ENCODE data around the gene VSIR. TPM values are rescaled to one million over a fixed set of nuclear protein-coding genes. Genes with fewer than 3 reads are reported as not detected.

The VSIR gene
- total RNA-seq, 1 experiment from 2014 or later, result 18.5 TPM

DNA sequence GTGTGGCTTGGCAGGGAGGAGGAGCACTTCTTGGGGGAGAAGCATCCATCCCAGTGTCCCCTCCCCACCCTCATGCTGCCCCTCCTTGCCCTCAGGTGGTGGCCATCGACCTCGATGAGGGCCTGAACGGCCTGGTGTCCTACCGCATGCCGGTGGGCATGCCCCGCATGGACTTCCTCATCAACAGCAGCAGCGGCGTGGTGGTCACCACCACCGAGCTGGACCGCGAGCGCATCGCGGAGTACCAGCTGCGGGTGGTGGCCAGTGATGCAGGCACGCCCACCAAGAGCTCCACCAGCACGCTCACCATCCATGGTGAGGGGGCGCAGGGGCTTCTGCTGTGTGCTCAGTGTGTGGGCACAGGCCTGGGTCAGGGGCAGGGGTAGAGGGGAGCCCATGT, 68.5 kb downstream of the VSIR start:
- Histone ChIP-seq H3K36me3 (ENCODE audit: control insufficient read depth in 1 of 2, insufficient read depth in 2 of 2, low read length in 2 of 2) (no peaks in the 10 kb centered on the region), H3K4me2 (ENCODE audit: low read length) (no peak overlapping the region), H3K4me1 (ENCODE audit: control insufficient read depth in 1 of 2, insufficient read depth in 2 of 2, low read length in 2 of 2) (0 out of 4 replicates have a peak, but pooled peaks cover 0 to 4% of the 10 kb centered on the region in 2 experiments), H3K27me3 (ENCODE audit: insufficient read depth, low read length) (no peaks in the 10 kb centered on the region), H4K20me1 (ENCODE audit: insufficient read depth) (no peaks in the 10 kb centered on the region), H3K4me3 (replicated peaks in 1 of 2; ENCODE audit: low read depth in 1 of 2, low read length in 2 of 2) (no peak overlapping the region), H3K9me2 (ENCODE audit: insufficient read depth) (no peaks in the 10 kb centered on the region), H3K27ac (ENCODE audit: low read depth, low read length) (no peak overlapping the region), H3K9me3 (ENCODE audit: control insufficient read depth in 1 of 2, insufficient read depth in 1 of 2, low read depth in 1 of 2, low read length in 2 of 2) (no peaks in the 10 kb centered on the region), H3K79me2 (ENCODE audit: insufficient read depth, low read length) (no peaks in the 10 kb centered on the region), H2AFZ (ENCODE audit: low read depth, low read length, poor library complexity, severe bottlenecking) (no peak overlapping the region), H3K9ac (ENCODE audit: low read length) (no peak overlapping the region)
- ChIA-PET POLR2A (no interaction called here), RAD21 (ENCODE audit: low non-redundant PET in 1 of 2, low total read pairs in 2 of 2, uncharacterized antibody in 2 of 2, unreplicated experiment in 2 of 2) (no interaction called here), CTCF (interaction anchor here (0.6 to 5.2 kb wide), 3 partner anchors 7 to 388 kb away, joined by 3 to 57 read pairs (median 7); no protein-coding TSS in a partner anchor)
- intact Hi-C loops (cut with micrococcal nuclease), result no loop called here
- ATAC-seq (no peak), DNase-seq (ENCODE audit: low read depth, low spot score) (no peak)
- TF ChIP-seq CEBPB (IDR thresholded peaks at IDR 0.05; ENCODE audit: low read depth), result no peak
- TF ChIP-seq SP1 (IDR thresholded peaks at IDR 0.05; ENCODE audit: low read depth), result no peak
- no peak for TF ChIP-seq JUND (IDR thresholded peaks at IDR 0.05)
- TF ChIP-seq ELF1 (IDR thresholded peaks at IDR 0.05; ENCODE audit: borderline replicate concordance, low read depth), result no peak
- no peak for TF ChIP-seq FOSL1 (IDR thresholded peaks at IDR 0.05; ENCODE audit: low read depth)
- TF ChIP-seq POLR2A (IDR thresholded peaks at IDR 0.05; ENCODE audit: borderline replicate concordance, extremely low read depth, insufficient read depth, insufficient read length), result no peak
- TF ChIP-seq, protein P1, sequence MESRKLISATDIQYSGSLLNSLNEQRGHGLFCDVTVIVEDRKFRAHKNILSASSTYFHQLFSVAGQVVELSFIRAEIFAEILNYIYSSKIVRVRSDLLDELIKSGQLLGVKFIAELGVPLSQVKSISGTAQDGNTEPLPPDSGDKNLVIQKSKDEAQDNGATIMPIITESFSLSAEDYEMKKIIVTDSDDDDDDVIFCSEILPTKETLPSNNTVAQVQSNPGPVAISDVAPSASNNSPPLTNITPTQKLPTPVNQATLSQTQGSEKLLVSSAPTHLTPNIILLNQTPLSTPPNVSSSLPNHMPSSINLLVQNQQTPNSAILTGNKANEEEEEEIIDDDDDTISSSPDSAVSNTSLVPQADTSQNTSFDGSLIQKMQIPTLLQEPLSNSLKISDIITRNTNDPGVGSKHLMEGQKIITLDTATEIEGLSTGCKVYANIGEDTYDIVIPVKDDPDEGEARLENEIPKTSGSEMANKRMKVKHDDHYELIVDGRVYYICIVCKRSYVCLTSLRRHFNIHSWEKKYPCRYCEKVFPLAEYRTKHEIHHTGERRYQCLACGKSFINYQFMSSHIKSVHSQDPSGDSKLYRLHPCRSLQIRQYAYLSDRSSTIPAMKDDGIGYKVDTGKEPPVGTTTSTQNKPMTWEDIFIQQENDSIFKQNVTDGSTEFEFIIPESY (IDR thresholded peaks at IDR 0.05; ENCODE audit: extremely low read depth, insufficient replicate concordance, low read length), result no peak
- TF ChIP-seq SIN3A (IDR thresholded peaks at IDR 0.05; ENCODE audit: low read depth), result no peak
- no TSS peak for BruUV-seq (replicated peaks)

DNA sequence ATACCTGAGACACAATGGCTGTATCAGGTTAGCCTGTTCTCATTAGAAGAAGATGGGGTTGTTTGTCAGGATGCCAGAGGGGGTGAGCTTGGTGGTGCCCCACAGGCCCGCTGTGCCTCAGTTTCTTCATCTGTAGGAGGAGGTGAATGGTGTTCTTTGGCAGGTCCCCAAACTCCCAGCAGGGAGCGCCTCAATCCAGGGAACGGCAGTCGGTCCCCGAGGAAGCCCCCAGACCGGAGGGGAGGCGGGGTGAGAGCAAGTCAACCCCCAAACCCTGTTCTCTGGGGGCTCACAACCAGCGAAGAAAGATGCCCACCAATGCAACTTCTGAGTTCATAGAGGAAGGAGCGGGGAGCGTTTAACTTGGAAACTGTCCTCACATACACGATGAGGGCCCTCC, 69.7 kb downstream of the VSIR start:
- POLR2A ChIA-PET, result no interaction called here
- no peak for DNase-seq (ENCODE audit: low read depth, low spot score)
- Histone ChIP-seq H3K36me3 (ENCODE audit: control insufficient read depth in 1 of 2, insufficient read depth in 2 of 2, low read length in 2 of 2) (no peaks in the 10 kb centered on the region), H2AFZ (ENCODE audit: low read depth, low read length, poor library complexity, severe bottlenecking) (no peak overlapping the region), H3K27ac (ENCODE audit: low read depth, low read length) (no peak overlapping the region), H3K9me2 (ENCODE audit: insufficient read depth) (no peaks in the 10 kb centered on the region), H3K9ac (ENCODE audit: low read length) (no peak overlapping the region), H3K9me3 (ENCODE audit: control insufficient read depth in 1 of 2, insufficient read depth in 1 of 2, low read depth in 1 of 2, low read length in 2 of 2) (no peaks in the 10 kb centered on the region), H3K4me2 (ENCODE audit: low read length) (no peak overlapping the region), H3K79me2 (ENCODE audit: insufficient read depth, low read length) (no peaks in the 10 kb centered on the region), H3K4me1 (ENCODE audit: control insufficient read depth in 1 of 2, insufficient read depth in 2 of 2, low read length in 2 of 2) (0 out of 4 replicates have a peak, but pooled peaks cover 0 to 2% of the 10 kb centered on the region in 2 experiments), H3K27me3 (ENCODE audit: insufficient read depth, low read length) (no peaks in the 10 kb centered on the region), H3K4me3 (replicated peaks in 1 of 2; ENCODE audit: low read depth in 1 of 2, low read length in 2 of 2) (no peak overlapping the region), H4K20me1 (ENCODE audit: insufficient read depth) (no peaks in the 10 kb centered on the region)
- no peak for ATAC-seq
- TF ChIP-seq, protein P2, sequence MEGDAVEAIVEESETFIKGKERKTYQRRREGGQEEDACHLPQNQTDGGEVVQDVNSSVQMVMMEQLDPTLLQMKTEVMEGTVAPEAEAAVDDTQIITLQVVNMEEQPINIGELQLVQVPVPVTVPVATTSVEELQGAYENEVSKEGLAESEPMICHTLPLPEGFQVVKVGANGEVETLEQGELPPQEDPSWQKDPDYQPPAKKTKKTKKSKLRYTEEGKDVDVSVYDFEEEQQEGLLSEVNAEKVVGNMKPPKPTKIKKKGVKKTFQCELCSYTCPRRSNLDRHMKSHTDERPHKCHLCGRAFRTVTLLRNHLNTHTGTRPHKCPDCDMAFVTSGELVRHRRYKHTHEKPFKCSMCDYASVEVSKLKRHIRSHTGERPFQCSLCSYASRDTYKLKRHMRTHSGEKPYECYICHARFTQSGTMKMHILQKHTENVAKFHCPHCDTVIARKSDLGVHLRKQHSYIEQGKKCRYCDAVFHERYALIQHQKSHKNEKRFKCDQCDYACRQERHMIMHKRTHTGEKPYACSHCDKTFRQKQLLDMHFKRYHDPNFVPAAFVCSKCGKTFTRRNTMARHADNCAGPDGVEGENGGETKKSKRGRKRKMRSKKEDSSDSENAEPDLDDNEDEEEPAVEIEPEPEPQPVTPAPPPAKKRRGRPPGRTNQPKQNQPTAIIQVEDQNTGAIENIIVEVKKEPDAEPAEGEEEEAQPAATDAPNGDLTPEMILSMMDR (IDR thresholded peaks at IDR 0.05 in 2 of 3, conservative IDR thresholded peaks at IDR 0.05 in 1 of 3; ENCODE audit: borderline replicate concordance in 1 of 3, insufficient read depth in 1 of 3, low read depth in 2 of 3, low read length in 2 of 3), result 0 out of 6 replicates have a peak, but pooled peaks of 1 of the 3 experiments have one; percentile 11
- TF ChIP-seq FOSL1 (IDR thresholded peaks at IDR 0.05; ENCODE audit: low read depth), result no peak
- peak; percentile 32 for TF ChIP-seq RAD21 (IDR thresholded peaks at IDR 0.05; ENCODE audit: low read depth)
- no peak for TF ChIP-seq SP1 (IDR thresholded peaks at IDR 0.05; ENCODE audit: low read depth)
- no peak for TF ChIP-seq YY1 (IDR thresholded peaks at IDR 0.05; ENCODE audit: extremely low read depth, insufficient replicate concordance, low read depth, low read length)
- TF ChIP-seq, protein P3, sequence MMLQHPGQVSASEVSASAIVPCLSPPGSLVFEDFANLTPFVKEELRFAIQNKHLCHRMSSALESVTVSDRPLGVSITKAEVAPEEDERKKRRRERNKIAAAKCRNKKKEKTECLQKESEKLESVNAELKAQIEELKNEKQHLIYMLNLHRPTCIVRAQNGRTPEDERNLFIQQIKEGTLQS (IDR thresholded peaks at IDR 0.05), result no peak
- intact Hi-C loops (cut with micrococcal nuclease), result no loop called here
- BruUV-seq (replicated peaks), result no TSS peak
- CTCF ChIA-PET, result no interaction called here
- RAD21 ChIA-PET (ENCODE audit: low non-redundant PET in 1 of 2, low total read pairs in 2 of 2, uncharacterized antibody in 2 of 2, unreplicated experiment in 2 of 2), result no interaction called here

All from HCT116 (cell line).